NT2/D1 (cell line): ENCODE data around the gene ARPP21.

Experiments used
- DNase-seq: peaks from one replicate; pipeline ENCODE4 v3.0.0-alpha.2; 2011; ENCODE audit warnings: low read depth, low spot score
- H3K27me3 ChIP-seq: 2 replicates; pipeline ENCODE4 v1.6.0; 2011; ENCODE audit warnings: mild to moderate bottlenecking; ENCODE audit not compliant: insufficient read length, insufficient read depth
- H3K36me3 ChIP-seq: 2 replicates; pipeline ENCODE4 v1.6.1; 2011; ENCODE audit warnings: mild to moderate bottlenecking, low read length, mixed read lengths; ENCODE audit not compliant: insufficient read depth, insufficient read length
- H3K4me1 ChIP-seq: 2 replicates; pipeline ENCODE4 v1.5.1; 2011; ENCODE audit not compliant: insufficient read depth, insufficient read length
- H3K4me3 ChIP-seq: 2 replicates; pipeline ENCODE4 v1.5.1; 2011; ENCODE audit warnings: low read depth; ENCODE audit not compliant: insufficient read length
- H3K9ac ChIP-seq: 2 replicates; pipeline ENCODE4 v1.6.0; 2011; ENCODE audit warnings: low read depth; ENCODE audit not compliant: insufficient read length
- H3K9me3 ChIP-seq: 2 replicates; pipeline ENCODE4 v1.5.1; 2011; ENCODE audit warnings: mild to moderate bottlenecking, low read length; ENCODE audit not compliant: insufficient read depth
- SUZ12 ChIP-seq: IDR thresholded peaks from 2 replicates; pipeline ENCODE4 v1.6.1; 2011; ENCODE audit not compliant: insufficient read length, insufficient read depth; ENCODE audit errors: extremely low read depth
- YY1 ChIP-seq: IDR thresholded peaks from 2 replicates; pipeline ENCODE4 v1.6.1; 2011; ENCODE audit not compliant: insufficient read length, insufficient read depth
- ZNF274 ChIP-seq: IDR thresholded peaks from 2 replicates; pipeline ENCODE4 v1.6.1; 2011; ENCODE audit warnings: mild to moderate bottlenecking, low read depth, low read length

ARPP21 gene

GRCh38 chr3:35653347-35653746, 14.0 kb downstream of the ARPP21 start:
- DNase-seq = no peak
- no peaks in the 10 kb centered on the region for H3K36me3 ChIP-seq
- H3K9ac ChIP-seq = no peak overlapping the region
- TF ChIP-seq SUZ12 = no peak
- no peak for TF ChIP-seq YY1
- TF ChIP-seq ZNF274 = no peak
- no peaks in the 10 kb centered on the region for H3K27me3 ChIP-seq
- H3K9me3 ChIP-seq = no peaks in the 10 kb centered on the region
- no peaks in the 10 kb centered on the region for H3K4me1 ChIP-seq
- no peak overlapping the region for H3K4me3 ChIP-seq

- no peaks in the 10 kb centered on the region for H3K9me3 ChIP-seq
- no peak for DNase-seq
- H3K9ac ChIP-seq = no peak overlapping the region
- no peak overlapping the region for H3K4me3 ChIP-seq
- H3K4me1 ChIP-seq = no peaks in the 10 kb centered on the region
- no peak for TF ChIP-seq ZNF274
- no peak for TF ChIP-seq SUZ12
- no peak for TF ChIP-seq YY1
- no peaks in the 10 kb centered on the region for H3K36me3 ChIP-seq
- no peaks in the 10 kb centered on the region for H3K27me3 ChIP-seq
Observed at GRCh38 chr3:35654476-35654875, 15.2 kb downstream of the ARPP21 start.

GRCh38 chr3:35658686-35659085, 19.4 kb downstream of the ARPP21 start:
- Histone ChIP-seq H3K27me3 (no peaks in the 10 kb centered on the region), H3K4me3 (no peak overlapping the region), H3K9me3 (no peaks in the 10 kb centered on the region), H3K36me3 (no peaks in the 10 kb centered on the region), H3K4me1 (no peaks in the 10 kb centered on the region), H3K9ac (no peak overlapping the region)
- TF ChIP-seq YY1 (no peak), SUZ12 (no peak), ZNF274 (no peak)
- no peak for DNase-seq

GRCh38 chr3:35659768-35660167, 20.4 kb downstream of the ARPP21 start:
- no peak overlapping the region for H3K9ac ChIP-seq
- no peak for DNase-seq
- H3K36me3 ChIP-seq = no peaks in the 10 kb centered on the region
- H3K27me3 ChIP-seq = no peaks in the 10 kb centered on the region
- H3K9me3 ChIP-seq = no peaks in the 10 kb centered on the region
- no peak overlapping the region for H3K4me3 ChIP-seq
- TF ChIP-seq SUZ12 (no peak), ZNF274 (no peak), YY1 (no peak)
- no peaks in the 10 kb centered on the region for H3K4me1 ChIP-seq

- Histone ChIP-seq H3K9me3 (no peaks in the 10 kb centered on the region), H3K4me3 (no peak overlapping the region), H3K9ac (no peak overlapping the region), H3K36me3 (no peaks in the 10 kb centered on the region), H3K4me1 (no peaks in the 10 kb centered on the region), H3K27me3 (no peaks in the 10 kb centered on the region)
- no peak for DNase-seq
- TF ChIP-seq SUZ12 = no peak
Observed at GRCh38 chr3:35663471-35663870, 24.1 kb downstream of the ARPP21 start.

- Histone ChIP-seq H3K9ac (no peak overlapping the region), H3K36me3 (no peaks in the 10 kb centered on the region), H3K9me3 (no peaks in the 10 kb centered on the region), H3K27me3 (no peaks in the 10 kb centered on the region), H3K4me1 (no peaks in the 10 kb centered on the region), H3K4me3 (no peak overlapping the region)
- no peak for DNase-seq
- no peak for TF ChIP-seq ZNF274
- no peak for TF ChIP-seq YY1
- TF ChIP-seq SUZ12 = no peak
Observed at GRCh38 chr3:35664460-35664919, 25.2 kb downstream of the ARPP21 start.

- no peak for DNase-seq
- Histone ChIP-seq H3K4me3 (no peak overlapping the region), H3K4me1 (no peaks in the 10 kb centered on the region), H3K9ac (no peak overlapping the region), H3K27me3 (no peaks in the 10 kb centered on the region), H3K9me3 (no peaks in the 10 kb centered on the region), H3K36me3 (no peaks in the 10 kb centered on the region)
- TF ChIP-seq YY1 (no peak), SUZ12 (no peak), ZNF274 (no peak)
Observed at GRCh38 chr3:35665390-35666055, 26.2 kb downstream of the ARPP21 start.
